ENCODE results near the gene HEATR5A. TPM values are rescaled to one million over a fixed set of nuclear protein-coding genes. Genes with fewer than 3 reads are reported as not detected.
"Not testable (repeated sequence)": the region's sequence is repeated elsewhere in the genome, so short reads cannot be mapped to it uniquely, and the experiment has no call there.

The HEATR5A gene
- polyA plus RNA-seq, 12 donors: 12.5 to 21.9 (median 17.6) TPM; not detected in 1

- not testable (repeated sequence) for DNase-seq
Observed at GRCh38 chr14:31331395-31331794, 89.0 kb downstream of the HEATR5A start.

GRCh38 chr14:31329876-31330521 lies 90.4 kb downstream of the HEATR5A start:
- DNase-seq: not testable (repeated sequence)

- DNase-seq: no peak
Observed at GRCh38 chr14:31326111-31326510, 94.2 kb downstream of the HEATR5A start.

GRCh38 chr14:31323419-31323818 lies 96.9 kb downstream of the HEATR5A start:
- DNase-seq: no peak

GRCh38 chr14:31320922-31321766 lies 99.2 kb downstream of the HEATR5A start:
- no peak for DNase-seq

- DNase-seq: no peak
Observed at GRCh38 chr14:31320216-31320615, 100.1 kb downstream of the HEATR5A start.

- DNase-seq: no peak
Observed at GRCh38 chr14:31319701-31320100, 100.6 kb downstream of the HEATR5A start.

- DNase-seq: no peak
Observed at GRCh38 chr14:31312934-31313333, 107.4 kb downstream of the HEATR5A start.

- DNase-seq: not testable (repeated sequence)
Observed at GRCh38 chr14:31312370-31312769, 108.0 kb downstream of the HEATR5A start.

- no peak for DNase-seq
Observed at GRCh38 chr14:31307618-31308017, 112.7 kb downstream of the HEATR5A start.

- no peak for DNase-seq
Observed at GRCh38 chr14:31307198-31307597, 113.2 kb downstream of the HEATR5A start.

- DNase-seq: no peak
Observed at GRCh38 chr14:31303654-31304053, 116.7 kb downstream of the HEATR5A start.

GRCh38 chr14:31300883-31301282 lies 119.5 kb downstream of the HEATR5A start:
- DNase-seq: no peak

GRCh38 chr14:31300296-31300695 lies 120.1 kb downstream of the HEATR5A start:
- DNase-seq: no peak

- no peak for DNase-seq
Observed at GRCh38 chr14:31297701-31298344, 122.5 kb downstream of the HEATR5A start.

- DNase-seq: no peak
Observed at GRCh38 chr14:31297112-31297511, 123.2 kb downstream of the HEATR5A start.

GRCh38 chr14:31294746-31295405 lies 125.5 kb downstream of the HEATR5A start:
- DNase-seq: no peak

- no peak for DNase-seq
Observed at GRCh38 chr14:31292937-31293616, 127.3 kb downstream of the HEATR5A start.

GRCh38 chr14:31291210-31291609 lies 129.1 kb downstream of the HEATR5A start:
- DNase-seq: no peak

- DNase-seq: no peak
Observed at GRCh38 chr14:31287294-31287972, 132.9 kb downstream of the HEATR5A start.

Data from muscle of arm (tissue), 12 donors.